CD4-positive, alpha-beta T cell (primary cell): ENCODE data around the gene CAMKK1. TPM values are rescaled to one million over a fixed set of nuclear protein-coding genes. Genes with fewer than 3 reads are reported as not detected.

Experiments used
- ATAC-seq: fragments of 200-7000 bp; cut with Tn5 transposase; one replicate; pipeline ENCODE4 v1.10.0; 2022; ENCODE audit warnings: mild to moderate bottlenecking; ENCODE audit not compliant: poor library complexity
- CTCF ChIA-PET: fragments of 350-600 bp; sonication (Branson Sonifier 250); formaldehyde crosslinking; loops from one replicate; lab custom pipeline; 2021; ENCODE audit warnings: antibody characterized with exemption, inconsistent platforms; lab: Charles Lee
- POLR2A ChIA-PET: fragments of 350-600 bp; sonication (Branson Sonifier 250); formaldehyde crosslinking; loops from one replicate; lab custom pipeline; 2021; ENCODE audit warnings: antibody characterized with exemption, inconsistent platforms; lab: Charles Lee
- DNase-seq, 14 experiments: peaks; one replicate each; pipeline ENCODE4 v3.0.0-alpha.2; 2013 to 2020; ENCODE audit warnings: mixed read lengths in 2 of 14
- H3K27ac ChIP-seq, 2 donors: one replicate each; pipeline versions ENCODE4 v1.5.1 to v1.7.0; 2013; ENCODE audit warnings: low read length in 2 of 2, low read depth in 1 of 2, mild to moderate bottlenecking in 1 of 2
- H3K27me3 ChIP-seq, 2 experiments: 1 replicate in 1 of 2; 2 replicates in 1 of 2; pipeline versions ENCODE4 v1.6.1 to v1.7.0; 2013; ENCODE audit warnings: low read length in 2 of 2, control low read depth in 1 of 2, mild to moderate bottlenecking in 1 of 2, moderate library complexity in 1 of 2; ENCODE audit not compliant: insufficient read depth in 2 of 2, control insufficient read depth in 1 of 2
- H3K36me3 ChIP-seq: one replicate; pipeline ENCODE4 v1.6.1; 2013; ENCODE audit warnings: low read length, control low read depth; ENCODE audit not compliant: insufficient read depth
- H3K4me1 ChIP-seq: one replicate; pipeline ENCODE4 v1.6.1; 2013; ENCODE audit warnings: low read length, control low read depth; ENCODE audit not compliant: insufficient read depth
- H3K4me3 ChIP-seq: one replicate; pipeline ENCODE4 v1.5.1; 2013; ENCODE audit warnings: mild to moderate bottlenecking, low read length, moderate library complexity
- H3K9me3 ChIP-seq, 2 experiments: 1 replicate in 1 of 2; 2 replicates in 1 of 2; pipeline versions ENCODE4 v1.6.1 to v1.7.0; 2013; ENCODE audit warnings: low read length in 2 of 2, mild to moderate bottlenecking in 2 of 2, control low read depth in 1 of 2, moderate library complexity in 1 of 2; ENCODE audit not compliant: control insufficient read depth in 1 of 2, insufficient read depth in 1 of 2
- H3K27ac Mint-ChIP-seq: one replicate; pipeline ENCODE4 v1.8.0; 2020; ENCODE audit warnings: mixed read lengths
- H3K27me3 Mint-ChIP-seq: one replicate; pipeline ENCODE4 v1.8.0; 2021; ENCODE audit warnings: mixed read lengths
- H3K36me3 Mint-ChIP-seq: one replicate; pipeline ENCODE4 v1.8.0; 2021; ENCODE audit warnings: low read depth, mixed read lengths
- H3K4me1 Mint-ChIP-seq: one replicate; pipeline ENCODE4 v1.8.0; 2021; ENCODE audit warnings: low read depth, mixed read lengths
- H3K4me3 Mint-ChIP-seq: one replicate; pipeline ENCODE4 v1.8.0; 2020; ENCODE audit warnings: mild to moderate bottlenecking, mixed read lengths
- H3K9me3 Mint-ChIP-seq: one replicate; pipeline ENCODE4 v1.8.0; 2020; ENCODE audit warnings: mixed read lengths
- CTCF ChIP-seq: fragments of 200-600 bp; IDR thresholded peaks from one replicate; pipeline ENCODE4 v1.8.0; 2022; ENCODE audit warnings: antibody characterized with exemption, mild to moderate bottlenecking
- intact Hi-C, 2 experiments: fragments of 100-400 bp; cut with DNase I in 1 of 2; cut with micrococcal nuclease in 1 of 2; formaldehyde crosslinking; loops; one replicate each; pipeline versions ENCODE4 v1.15.1 to v1.9.0; 2023 to 2025; cut with DNase I, micrococcal nuclease
- total RNA-seq, 174 experiments: library from RNA in 2 of 174; stranded (reverse) in 2 of 174; gene quantifications; one replicate each; pipeline ENCODE4 v1.2.3 and lab custom pipeline; 2021 to 2026

CAMKK1 gene
- total RNA-seq, 2 experiments from 2014 or later, result 4.8 to 4.9 TPM

DNA sequence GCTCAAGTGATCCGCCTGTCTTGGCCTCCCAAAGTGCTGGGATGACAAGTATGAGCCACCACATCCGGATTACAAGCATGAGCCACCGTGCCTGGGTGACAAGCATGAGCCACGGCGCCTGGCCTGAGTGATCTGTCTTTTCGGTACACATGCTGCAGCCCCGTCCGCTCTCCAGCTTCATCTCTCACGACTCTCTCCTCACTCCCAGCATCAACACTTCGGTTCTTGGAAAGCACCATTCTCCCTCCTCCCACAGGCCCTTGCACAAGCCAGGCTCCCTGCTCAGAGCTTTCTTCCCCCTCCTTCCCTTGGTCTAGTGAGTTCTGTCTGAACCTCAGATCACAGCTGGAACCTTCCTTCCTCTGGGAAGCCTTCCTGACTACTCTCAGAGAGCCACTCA is 40.3 kb downstream of the CAMKK1 start:
- H3K27me3 ChIP-seq, result no peaks in the 10 kb centered on the region
- no peaks in the 10 kb centered on the region for H3K9me3 ChIP-seq
- H3K4me1 Mint-ChIP-seq, result no peaks in the 10 kb centered on the region
- ChIA-PET CTCF (no interaction called here), POLR2A (no interaction called here)
- H3K4me3 Mint-ChIP-seq, result no peak overlapping the region
- no peak overlapping the region for H3K4me3 ChIP-seq
- no peak for TF ChIP-seq CTCF
- intact Hi-C loops, result no loop called here
- no peaks in the 10 kb centered on the region for H3K9me3 Mint-ChIP-seq
- H3K4me1 ChIP-seq, result no peaks in the 10 kb centered on the region
- DNase-seq (no peak), ATAC-seq (no peak)
- H3K27me3 Mint-ChIP-seq, result peaks cover 7% of the 10 kb centered on the region
- H3K27ac Mint-ChIP-seq, result no peak overlapping the region
- no peak overlapping the region for H3K27ac ChIP-seq
- no peaks in the 10 kb centered on the region for H3K36me3 Mint-ChIP-seq
- no peaks in the 10 kb centered on the region for H3K36me3 ChIP-seq

- Mint-ChIP-seq H3K27me3 (peaks cover 7% of the 10 kb centered on the region), H3K9me3 (no peaks in the 10 kb centered on the region), H3K27ac (no peak overlapping the region), H3K36me3 (no peaks in the 10 kb centered on the region), H3K4me1 (peaks cover under 1% of the 10 kb centered on the region), H3K4me3 (no peak overlapping the region)
- ATAC-seq, result no peak
- Histone ChIP-seq H3K27me3 (no peaks in the 10 kb centered on the region), H3K36me3 (no peaks in the 10 kb centered on the region), H3K4me1 (peaks cover 2% of the 10 kb centered on the region), H3K27ac (no peak overlapping the region), H3K4me3 (no peak overlapping the region), H3K9me3 (no peaks in the 10 kb centered on the region)
- CTCF ChIA-PET, result no interaction called here
- POLR2A ChIA-PET, result no interaction called here
- no peak for DNase-seq
- intact Hi-C loops, result no loop called here
- TF ChIP-seq CTCF, result no peak
These were observed 41.3 kb downstream of the CAMKK1 start for GRCh38 chr17:3851461-3852100.

DNA sequence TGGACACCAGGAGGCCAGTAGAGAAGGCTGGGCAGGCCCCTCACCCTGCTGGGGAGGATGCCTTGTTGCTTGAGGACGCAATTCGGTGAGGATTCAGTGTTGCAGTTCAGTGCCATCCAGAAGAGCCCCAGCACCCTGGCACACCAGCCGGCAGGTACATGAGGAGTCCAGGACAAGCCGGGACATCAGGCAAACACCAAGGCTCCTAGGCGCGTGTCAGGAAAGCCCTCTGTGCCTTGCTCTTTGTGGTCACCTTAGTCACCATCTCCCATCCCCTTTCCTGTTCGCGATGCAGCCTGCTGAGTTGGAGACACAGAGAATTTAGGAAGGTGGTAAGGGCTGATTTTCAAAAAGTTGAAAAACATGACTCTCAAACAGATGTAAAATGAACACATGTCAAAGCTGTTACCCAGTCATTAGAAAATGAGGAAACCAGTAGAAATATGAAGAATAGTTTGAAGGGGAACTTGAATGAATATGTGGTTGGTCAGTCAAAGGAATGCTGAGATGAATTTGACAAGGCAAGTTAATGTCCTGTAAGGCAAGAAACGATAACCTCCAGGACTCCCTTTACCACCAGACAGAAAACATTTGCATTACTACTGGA is 44.5 kb downstream of the CAMKK1 start:
- Histone ChIP-seq H3K9me3 (no peaks in the 10 kb centered on the region), H3K4me3 (no peak overlapping the region), H3K4me1 (peaks cover 28% of the 10 kb centered on the region), H3K27ac (no peak overlapping the region), H3K36me3 (no peaks in the 10 kb centered on the region), H3K27me3 (no peaks in the 10 kb centered on the region)
- peaks cover 16% of the 10 kb centered on the region for H3K36me3 Mint-ChIP-seq
- no peak for TF ChIP-seq CTCF
- H3K27ac Mint-ChIP-seq, result no peak overlapping the region
- H3K4me1 Mint-ChIP-seq, result peaks cover 27% of the 10 kb centered on the region
- intact Hi-C loops, result loop anchor here (5.0 to 10.0 kb wide), 7 partner anchors 111 to 566 kb away; partner anchors contain the start of genes CYB5D2 (in 1 of the 2), EMC6 (in 1 of the 2), TAX1BP3 (in 1 of the 2) and UBE2G1 (in 1 of the 2)
- POLR2A ChIA-PET, result no interaction called here
- CTCF ChIA-PET, result no interaction called here
- peaks cover 7% of the 10 kb centered on the region for H3K27me3 Mint-ChIP-seq
- no peaks in the 10 kb centered on the region for H3K9me3 Mint-ChIP-seq
- DNase-seq (no peak), ATAC-seq (no peak)
- peak overlapping the region; percentile 7 for H3K4me3 Mint-ChIP-seq
